HepG2 (cell line): ENCODE data around the gene MBTPS2.

Source experiments
- MXI1 ChIP-seq: IDR thresholded peaks from 3 replicates; pipeline ENCODE4 v1.6.1; 2012; ENCODE audit warnings: low read depth, low read length, inconsistent platforms, borderline replicate concordance
- POLR2A ChIP-seq, 2 experiments: IDR thresholded peaks; 2 replicates each; pipeline ENCODE4 v1.6.1; 2011; ENCODE audit warnings: low read depth in 2 of 2, low read length in 2 of 2, mild to moderate bottlenecking in 1 of 2, moderate library complexity in 1 of 2; ENCODE audit not compliant: insufficient read depth in 1 of 2
- RELA ChIP-seq: sonication (generic); formaldehyde crosslinking; IDR thresholded peaks from 2 replicates; pipeline ENCODE4 v1.4.0; 2020; ENCODE audit warnings: missing genetic modification reagents
- ZNF496 ChIP-seq: sonication (generic); formaldehyde crosslinking; IDR thresholded peaks from 2 replicates; pipeline ENCODE4 v1.8.1; 2023; ENCODE audit warnings: mild to moderate bottlenecking, moderate library complexity, missing genetic modification reagents; ENCODE audit not compliant: insufficient replicate concordance
- TF ChIP-seq, protein P1 (sequence below), 2 experiments: IDR thresholded peaks; 2 replicates each; pipeline ENCODE4 v1.6.1; 2011 to 2012; ENCODE audit warnings: low read length in 2 of 2, borderline replicate concordance in 1 of 2, low read depth in 1 of 2, mild to moderate bottlenecking in 1 of 2, moderate library complexity in 1 of 2
- TF ChIP-seq, protein P2 (sequence below): sonication (generic); formaldehyde crosslinking; IDR thresholded peaks from 2 replicates; pipeline ENCODE4 v1.8.1; 2022; ENCODE audit warnings: low read depth, mild to moderate bottlenecking, missing genetic modification reagents
- TF ChIP-seq, protein P3 (sequence below): IDR thresholded peaks from 2 replicates; pipeline ENCODE4 v1.6.1; 2016; ENCODE audit warnings: missing compliant biosample characterization, missing genetic modification reagents, borderline replicate concordance

DNA sequence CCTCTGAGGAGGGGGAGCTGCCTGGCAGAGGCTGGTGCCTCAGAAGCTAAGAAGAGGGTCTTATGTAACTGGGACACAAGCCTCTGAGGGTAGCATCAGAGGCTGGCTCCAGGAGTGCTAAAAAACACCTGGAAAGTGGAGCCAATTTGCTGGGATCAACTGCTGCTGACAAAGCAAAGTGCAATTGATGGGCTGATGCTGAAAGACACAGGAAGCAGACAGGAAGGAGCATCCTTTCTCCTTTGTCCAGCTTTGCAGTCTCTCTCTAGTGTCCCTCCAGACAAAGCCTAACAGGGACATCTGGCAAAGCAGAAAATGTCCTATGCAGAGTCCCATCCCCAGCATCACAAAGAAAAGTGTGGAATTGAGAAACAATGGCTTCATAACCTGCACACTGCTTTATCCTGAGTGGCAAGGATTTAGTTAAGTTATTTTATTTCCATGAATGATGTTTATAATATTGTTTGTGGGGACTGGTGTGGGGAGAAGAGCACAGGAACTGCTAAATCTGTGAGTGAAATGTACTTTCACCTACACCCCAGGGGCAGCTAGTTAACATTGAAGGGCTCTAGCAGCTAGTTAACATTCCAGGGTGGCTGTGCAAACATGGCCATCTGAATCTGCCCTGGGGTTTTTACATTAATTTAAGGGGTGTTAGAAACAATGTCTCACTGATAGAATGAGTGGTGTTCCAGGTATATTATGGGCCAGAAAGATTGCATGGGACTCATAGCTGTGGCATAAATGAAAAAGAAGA is 25.6 kb upstream of the MBTPS2 start:
- TF ChIP-seq, protein P1, sequence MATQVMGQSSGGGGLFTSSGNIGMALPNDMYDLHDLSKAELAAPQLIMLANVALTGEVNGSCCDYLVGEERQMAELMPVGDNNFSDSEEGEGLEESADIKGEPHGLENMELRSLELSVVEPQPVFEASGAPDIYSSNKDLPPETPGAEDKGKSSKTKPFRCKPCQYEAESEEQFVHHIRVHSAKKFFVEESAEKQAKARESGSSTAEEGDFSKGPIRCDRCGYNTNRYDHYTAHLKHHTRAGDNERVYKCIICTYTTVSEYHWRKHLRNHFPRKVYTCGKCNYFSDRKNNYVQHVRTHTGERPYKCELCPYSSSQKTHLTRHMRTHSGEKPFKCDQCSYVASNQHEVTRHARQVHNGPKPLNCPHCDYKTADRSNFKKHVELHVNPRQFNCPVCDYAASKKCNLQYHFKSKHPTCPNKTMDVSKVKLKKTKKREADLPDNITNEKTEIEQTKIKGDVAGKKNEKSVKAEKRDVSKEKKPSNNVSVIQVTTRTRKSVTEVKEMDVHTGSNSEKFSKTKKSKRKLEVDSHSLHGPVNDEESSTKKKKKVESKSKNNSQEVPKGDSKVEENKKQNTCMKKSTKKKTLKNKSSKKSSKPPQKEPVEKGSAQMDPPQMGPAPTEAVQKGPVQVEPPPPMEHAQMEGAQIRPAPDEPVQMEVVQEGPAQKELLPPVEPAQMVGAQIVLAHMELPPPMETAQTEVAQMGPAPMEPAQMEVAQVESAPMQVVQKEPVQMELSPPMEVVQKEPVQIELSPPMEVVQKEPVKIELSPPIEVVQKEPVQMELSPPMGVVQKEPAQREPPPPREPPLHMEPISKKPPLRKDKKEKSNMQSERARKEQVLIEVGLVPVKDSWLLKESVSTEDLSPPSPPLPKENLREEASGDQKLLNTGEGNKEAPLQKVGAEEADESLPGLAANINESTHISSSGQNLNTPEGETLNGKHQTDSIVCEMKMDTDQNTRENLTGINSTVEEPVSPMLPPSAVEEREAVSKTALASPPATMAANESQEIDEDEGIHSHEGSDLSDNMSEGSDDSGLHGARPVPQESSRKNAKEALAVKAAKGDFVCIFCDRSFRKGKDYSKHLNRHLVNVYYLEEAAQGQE (IDR thresholded peaks at IDR 0.05; ENCODE audit: borderline replicate concordance in 1 of 2, low read depth in 1 of 2, low read length in 2 of 2), result no peak
- TF ChIP-seq ZNF496 (CRISPR knock-in tag) (no peak), POLR2A (IDR thresholded peaks at IDR 0.05; ENCODE audit: insufficient read depth in 1 of 2, low read depth in 2 of 2, low read length in 2 of 2) (no peak), MXI1 (no peak), RELA (CRISPR knock-in tag) (no peak)
- TF ChIP-seq, protein P2, sequence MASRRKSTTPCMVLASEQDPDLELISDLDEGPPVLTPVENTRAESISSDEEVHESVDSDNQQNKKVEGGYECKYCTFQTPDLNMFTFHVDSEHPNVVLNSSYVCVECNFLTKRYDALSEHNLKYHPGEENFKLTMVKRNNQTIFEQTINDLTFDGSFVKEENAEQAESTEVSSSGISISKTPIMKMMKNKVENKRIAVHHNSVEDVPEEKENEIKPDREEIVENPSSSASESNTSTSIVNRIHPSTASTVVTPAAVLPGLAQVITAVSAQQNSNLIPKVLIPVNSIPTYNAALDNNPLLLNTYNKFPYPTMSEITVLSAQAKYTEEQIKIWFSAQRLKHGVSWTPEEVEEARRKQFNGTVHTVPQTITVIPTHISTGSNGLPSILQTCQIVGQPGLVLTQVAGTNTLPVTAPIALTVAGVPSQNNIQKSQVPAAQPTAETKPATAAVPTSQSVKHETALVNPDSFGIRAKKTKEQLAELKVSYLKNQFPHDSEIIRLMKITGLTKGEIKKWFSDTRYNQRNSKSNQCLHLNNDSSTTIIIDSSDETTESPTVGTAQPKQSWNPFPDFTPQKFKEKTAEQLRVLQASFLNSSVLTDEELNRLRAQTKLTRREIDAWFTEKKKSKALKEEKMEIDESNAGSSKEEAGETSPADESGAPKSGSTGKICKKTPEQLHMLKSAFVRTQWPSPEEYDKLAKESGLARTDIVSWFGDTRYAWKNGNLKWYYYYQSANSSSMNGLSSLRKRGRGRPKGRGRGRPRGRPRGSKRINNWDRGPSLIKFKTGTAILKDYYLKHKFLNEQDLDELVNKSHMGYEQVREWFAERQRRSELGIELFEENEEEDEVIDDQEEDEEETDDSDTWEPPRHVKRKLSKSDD (CRISPR knock-in tag), result no peak
- TF ChIP-seq, protein P3, sequence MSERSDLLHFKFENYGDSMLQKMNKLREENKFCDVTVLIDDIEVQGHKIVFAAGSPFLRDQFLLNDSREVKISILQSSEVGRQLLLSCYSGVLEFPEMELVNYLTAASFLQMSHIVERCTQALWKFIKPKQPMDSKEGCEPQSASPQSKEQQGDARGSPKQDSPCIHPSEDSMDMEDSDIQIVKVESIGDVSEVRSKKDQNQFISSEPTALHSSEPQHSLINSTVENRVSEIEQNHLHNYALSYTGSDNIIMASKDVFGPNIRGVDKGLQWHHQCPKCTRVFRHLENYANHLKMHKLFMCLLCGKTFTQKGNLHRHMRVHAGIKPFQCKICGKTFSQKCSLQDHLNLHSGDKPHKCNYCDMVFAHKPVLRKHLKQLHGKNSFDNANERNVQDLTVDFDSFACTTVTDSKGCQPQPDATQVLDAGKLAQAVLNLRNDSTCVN, result no peak
